CD4-positive, alpha-beta T cell treated with Interleukin-2 at 100 ng/mL for 4 hours (primary cell): ENCODE data around the gene FAM131A.
"Not testable (repeated sequence)": the region's sequence is repeated elsewhere in the genome, so short reads cannot be mapped to it uniquely, and the experiment has no call there.

Experiments
- DNase-seq: peaks from one replicate; pipeline ENCODE4 v3.0.0-alpha.2; 2020; ENCODE audit warnings: low spot score

Gene FAM131A

DNA sequence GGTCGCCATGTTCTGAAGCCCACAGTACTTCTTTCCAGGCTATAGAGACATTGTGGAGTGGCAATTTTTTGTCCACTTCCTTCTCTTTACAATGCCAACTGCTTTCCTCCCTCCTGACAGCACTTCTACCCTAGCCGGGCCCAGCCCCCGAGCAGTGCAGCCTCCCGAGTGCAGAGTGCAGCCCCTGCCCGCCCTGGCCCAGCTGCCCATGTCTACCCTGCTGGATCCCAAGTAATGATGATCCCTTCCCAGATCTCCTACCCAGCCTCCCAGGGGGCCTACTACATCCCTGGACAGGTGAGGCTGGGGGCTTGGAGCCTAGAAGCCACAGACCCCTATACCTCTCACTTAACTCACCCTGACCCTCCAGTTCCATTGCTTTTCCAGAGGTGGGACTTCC, 20.2 kb upstream of the FAM131A start:
- DNase-seq, result no peak

DNA sequence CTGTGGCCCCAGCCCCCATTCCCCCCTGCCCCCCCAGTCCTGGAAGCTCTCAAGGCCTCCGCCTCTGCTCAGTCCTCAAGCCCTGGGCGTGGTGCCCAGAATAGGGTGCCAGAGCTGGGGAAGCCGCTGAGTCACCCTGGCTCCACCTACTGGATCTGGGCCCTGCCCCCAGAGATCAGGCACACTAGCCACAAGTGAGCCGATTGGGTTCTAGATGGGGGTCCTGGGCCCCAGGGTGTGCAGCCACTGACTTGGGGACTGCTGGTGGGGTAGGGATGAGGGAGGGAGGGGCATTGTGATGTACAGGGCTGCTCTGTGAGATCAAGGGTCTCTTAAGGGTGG, 17.3 kb upstream of the FAM131A start:
- peak; percentile 51 for DNase-seq

DNA sequence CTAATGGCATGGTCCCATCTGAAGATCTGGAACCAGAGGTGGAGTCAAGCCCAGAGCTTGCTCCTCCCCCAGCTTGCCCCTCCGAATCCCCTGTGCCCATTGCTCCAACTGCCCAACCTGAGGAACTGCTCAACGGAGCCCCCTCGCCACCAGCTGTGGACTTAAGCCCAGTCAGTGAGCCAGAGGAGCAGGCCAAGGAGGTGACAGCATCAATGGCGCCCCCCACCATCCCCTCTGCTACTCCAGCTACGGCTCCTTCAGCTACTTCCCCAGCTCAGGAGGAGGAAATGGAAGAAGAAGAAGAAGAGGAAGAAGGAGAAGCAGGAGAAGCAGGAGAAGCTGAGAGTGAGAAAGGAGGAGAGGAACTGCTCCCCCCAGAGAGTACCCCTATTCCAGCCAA, 15.7 kb upstream of the FAM131A start:
- DNase-seq, result no peak

DNA sequence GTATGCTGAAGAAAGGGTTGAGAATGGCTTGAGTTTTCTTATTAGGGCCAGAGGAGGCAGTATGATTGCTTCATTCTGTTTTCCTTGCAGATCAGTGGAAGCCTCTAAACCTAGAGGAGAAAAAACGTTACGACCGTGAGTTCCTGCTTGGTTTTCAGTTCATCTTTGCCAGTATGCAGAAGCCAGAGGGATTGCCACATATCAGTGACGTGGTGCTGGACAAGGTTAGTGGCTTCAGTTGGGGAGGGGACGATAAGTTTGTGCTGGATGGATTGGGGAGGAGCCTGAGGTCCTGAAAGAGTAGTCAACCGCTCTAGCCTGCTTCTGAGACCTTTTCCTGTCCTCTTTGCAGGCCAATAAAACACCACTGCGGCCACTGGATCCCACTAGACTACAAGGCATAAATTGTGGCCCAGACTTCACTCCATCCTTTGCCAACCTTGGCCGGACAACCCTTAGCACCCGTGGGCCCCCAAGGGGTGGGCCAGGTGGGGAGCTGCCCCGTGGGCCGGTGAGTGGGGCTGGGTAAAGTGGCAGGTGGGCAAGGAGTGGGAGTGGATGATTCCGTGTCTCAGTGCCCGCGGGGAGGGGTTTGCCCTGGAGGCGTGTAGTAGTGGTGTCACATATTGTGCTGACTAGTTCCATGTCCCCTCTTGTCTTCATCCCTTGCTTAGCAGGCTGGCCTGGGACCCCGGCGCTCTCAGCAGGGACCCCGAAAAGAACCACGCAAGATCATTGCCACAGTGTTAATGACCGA, 14.5 kb upstream of the FAM131A start:
- no peak for DNase-seq

DNA sequence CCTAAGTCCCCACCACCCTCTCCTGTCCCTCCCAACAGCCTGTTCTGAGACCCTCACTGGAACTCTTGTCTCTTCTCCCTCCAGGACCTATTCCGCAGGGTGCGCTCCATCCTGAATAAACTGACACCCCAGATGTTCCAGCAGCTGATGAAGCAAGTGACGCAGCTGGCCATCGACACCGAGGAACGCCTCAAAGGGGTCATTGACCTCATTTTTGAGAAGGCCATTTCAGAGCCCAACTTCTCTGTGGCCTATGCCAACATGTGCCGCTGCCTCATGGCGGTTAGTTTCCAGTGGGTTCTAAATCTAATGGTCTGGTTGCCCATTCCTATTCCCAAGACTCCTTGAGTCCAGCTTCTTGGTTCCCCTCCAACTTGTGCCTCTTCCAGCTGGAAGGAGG, 13.7 kb upstream of the FAM131A start:
- DNase-seq, result no peak

DNA sequence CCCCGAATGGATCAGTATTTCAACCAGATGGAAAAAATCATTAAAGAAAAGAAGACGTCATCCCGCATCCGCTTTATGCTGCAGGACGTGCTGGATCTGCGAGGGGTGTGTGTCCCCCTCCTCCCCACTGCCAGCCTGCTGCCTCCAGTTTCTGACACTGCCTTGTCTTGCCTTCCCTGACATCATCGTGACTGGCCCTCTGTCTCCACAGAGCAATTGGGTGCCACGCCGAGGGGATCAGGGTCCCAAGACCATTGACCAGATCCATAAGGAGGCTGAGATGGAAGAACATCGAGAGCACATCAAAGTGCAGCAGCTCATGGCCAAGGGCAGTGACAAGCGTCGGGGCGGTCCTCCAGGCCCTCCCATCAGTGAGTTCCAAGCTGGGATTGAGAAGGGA, 12.1 kb upstream of the FAM131A start:
- no peak for DNase-seq

DNA sequence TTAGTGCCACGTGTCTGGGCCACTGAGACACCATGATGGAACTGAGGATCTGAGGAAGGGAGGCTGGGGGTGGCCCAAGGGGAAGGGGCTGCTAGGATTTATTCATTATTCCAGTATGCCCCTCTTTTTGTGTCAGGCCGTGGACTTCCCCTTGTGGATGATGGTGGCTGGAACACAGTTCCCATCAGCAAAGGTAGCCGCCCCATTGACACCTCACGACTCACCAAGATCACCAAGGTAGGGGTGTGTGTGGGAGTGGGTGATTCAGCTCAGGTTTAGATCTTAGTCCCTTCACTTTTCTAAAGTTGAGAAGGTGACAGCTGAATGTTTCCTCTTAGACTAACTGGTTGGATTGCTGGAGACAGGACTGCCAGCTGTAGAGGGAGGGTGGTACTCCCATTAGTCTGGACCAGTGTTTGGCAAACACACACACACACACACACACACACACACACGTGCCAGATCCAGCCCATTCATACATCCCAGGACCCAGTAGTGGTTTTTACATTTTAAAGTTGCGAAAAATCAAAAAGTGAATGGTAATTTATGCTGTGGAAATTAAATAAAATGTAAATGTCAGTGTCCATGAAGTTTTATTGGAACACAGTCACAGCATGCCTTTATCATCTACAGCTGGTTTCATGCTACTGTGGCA, 11.6 kb upstream of the FAM131A start:
- no peak for DNase-seq

DNA sequence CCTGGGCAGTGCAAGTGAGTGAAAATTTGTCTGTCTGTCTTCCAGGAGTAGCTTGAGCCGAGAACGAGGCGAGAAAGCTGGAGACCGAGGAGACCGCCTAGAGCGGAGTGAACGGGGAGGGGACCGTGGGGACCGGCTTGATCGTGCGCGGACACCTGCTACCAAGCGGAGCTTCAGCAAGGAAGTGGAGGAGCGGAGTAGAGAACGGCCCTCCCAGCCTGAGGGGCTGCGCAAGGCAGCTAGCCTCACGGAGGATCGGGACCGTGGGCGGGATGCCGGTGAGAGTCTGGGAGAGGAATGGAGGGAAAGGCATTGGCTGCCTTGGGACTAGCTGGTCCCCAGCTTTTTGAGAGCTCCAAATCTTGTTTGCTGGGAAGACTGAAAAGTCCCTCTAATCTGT, 10.2 kb upstream of the FAM131A start:
- no peak for DNase-seq

DNA sequence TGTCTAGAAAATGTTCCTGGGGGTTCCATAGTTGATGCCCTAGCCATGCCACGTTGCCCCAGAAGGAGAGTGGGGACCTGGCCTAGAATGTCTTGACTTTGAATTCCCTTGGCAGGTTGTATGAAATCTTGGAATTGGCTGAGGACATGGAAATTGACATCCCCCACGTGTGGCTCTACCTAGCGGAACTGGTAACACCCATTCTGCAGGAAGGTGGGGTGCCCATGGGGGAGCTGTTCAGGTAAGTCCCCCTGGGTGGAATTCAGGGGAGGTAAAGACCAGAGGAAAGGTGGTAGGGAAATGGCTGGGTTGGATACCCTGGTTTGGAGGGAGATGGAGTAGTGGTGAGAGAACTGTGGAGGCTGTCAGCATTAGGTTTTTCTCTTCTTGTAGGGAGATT, 8.9 kb upstream of the FAM131A start:
- no peak for DNase-seq

DNA sequence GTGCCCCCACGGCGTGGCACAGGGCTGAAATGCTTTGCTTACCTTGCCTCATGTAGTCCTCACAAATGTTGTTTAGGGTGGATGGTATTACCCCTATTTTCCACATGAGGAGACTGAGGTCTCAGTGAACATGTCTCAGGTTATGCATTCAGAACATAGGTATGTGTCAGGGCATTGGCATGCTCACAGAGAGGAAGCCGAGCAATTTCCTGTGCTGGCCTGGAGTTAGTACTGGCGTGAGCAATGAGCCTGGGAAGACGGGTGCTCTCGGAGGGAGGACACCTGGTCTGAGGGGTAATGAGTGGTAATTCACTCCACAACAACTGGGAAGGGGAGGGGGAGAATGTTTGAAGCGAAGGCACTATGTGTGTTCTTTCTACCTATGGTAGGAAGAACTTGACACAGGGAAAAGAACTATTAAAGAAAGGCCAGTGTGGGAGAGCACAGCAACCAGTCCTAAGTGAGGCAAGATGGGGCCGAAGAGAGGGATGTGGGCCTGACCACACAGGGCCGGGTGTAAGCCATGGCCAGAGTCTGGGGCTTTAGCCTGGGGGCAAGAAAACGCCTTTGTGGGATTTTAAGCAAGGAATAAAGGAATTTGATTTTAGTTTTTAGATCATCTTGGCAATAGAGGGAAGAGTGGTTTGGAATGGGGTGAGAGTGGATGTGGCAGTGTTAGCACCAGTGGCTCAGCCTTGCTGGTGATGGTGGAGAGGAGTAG, 4.9 kb upstream of the FAM131A start:
- no peak for DNase-seq

DNA sequence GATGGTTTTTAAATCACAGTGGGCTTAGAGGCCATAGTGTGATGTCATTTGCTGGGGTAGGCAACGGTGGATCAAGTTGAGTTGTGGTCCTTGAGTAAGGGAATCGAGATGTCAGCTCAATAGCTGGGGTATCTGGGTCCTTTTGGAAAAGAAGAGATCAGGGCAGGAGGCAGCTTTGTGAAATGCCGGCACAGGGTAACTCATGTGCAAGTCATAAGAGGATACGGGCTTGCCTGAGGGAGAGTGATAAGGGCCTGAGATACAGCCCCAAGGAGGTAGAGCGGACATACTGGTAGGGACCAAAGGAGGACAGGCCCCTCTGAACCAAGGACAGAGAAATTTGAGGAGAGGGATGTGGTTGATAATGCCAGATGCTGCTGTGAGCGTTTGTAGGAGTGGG, 4.2 kb upstream of the FAM131A start:
- DNase-seq, result no peak

DNA sequence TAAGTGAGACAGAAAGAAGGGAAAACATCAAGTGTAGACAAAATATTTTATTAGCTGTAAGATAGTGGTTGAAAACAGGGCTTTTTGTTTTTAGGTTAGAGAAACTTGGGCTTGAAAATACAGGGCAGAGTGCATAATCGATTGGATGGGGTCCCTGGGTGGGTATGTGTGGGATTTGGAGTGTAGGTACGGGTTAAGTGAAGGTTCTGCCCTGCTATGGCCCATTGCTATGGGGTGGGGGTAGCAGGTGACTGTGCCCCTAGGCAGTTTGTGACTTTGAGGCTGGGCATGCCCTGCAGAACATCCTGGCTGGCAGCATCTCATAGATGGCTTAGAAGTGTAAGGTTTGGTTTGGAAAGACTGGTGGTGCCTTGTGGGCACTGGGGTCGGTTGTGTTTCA, 3.7 kb upstream of the FAM131A start:
- DNase-seq, result no peak

DNA sequence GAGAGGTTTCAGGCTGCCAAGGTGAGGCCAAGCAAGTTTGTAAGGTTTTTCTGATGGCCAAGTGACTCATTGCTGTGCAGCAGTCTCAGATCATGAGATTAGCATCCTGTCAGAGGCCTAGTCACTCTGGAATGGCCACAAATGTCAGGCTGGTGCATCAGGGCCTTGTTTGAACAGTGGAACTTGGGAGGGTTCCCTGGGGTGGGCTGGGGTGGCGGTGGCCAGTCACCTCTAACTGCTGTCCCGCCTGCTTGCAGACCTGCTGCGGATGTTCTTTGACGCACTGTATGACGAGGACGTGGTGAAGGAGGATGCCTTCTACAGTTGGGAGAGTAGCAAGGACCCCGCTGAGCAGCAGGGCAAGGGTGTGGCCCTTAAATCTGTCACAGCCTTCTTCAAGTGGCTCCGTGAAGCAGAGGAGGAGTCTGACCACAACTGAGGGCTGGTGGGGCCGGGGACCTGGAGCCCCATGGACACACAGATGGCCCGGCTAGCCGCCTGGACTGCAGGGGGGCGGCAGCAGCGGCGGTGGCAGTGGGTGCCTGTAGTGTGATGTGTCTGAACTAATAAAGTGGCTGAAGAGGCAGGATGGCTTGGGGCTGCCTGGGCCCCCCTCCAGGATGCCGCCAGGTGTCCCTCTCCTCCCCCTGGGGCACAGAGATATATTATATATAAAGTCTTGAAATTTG, 2.8 kb upstream of the FAM131A start:
- peak; percentile 60 for DNase-seq

DNA sequence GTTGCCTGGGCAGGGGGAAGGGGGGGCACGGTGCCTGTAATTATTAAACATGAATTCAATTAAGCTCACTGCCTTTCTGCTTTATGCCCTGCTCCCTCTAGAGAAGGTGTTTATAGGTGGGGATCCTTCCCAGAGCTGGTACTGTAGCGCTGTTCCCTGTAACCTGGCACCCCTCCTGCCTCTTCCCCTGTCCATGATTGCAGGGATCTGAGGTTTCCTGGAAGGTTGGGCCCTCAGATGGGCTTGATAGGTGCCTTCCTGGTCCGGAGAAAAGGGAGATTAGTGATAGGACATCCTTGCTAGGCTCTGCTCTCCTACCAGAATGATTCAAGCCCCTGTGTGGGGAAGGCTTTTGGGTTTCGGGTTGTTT, 2.1 kb upstream of the FAM131A start:
- no peak for DNase-seq

DNA sequence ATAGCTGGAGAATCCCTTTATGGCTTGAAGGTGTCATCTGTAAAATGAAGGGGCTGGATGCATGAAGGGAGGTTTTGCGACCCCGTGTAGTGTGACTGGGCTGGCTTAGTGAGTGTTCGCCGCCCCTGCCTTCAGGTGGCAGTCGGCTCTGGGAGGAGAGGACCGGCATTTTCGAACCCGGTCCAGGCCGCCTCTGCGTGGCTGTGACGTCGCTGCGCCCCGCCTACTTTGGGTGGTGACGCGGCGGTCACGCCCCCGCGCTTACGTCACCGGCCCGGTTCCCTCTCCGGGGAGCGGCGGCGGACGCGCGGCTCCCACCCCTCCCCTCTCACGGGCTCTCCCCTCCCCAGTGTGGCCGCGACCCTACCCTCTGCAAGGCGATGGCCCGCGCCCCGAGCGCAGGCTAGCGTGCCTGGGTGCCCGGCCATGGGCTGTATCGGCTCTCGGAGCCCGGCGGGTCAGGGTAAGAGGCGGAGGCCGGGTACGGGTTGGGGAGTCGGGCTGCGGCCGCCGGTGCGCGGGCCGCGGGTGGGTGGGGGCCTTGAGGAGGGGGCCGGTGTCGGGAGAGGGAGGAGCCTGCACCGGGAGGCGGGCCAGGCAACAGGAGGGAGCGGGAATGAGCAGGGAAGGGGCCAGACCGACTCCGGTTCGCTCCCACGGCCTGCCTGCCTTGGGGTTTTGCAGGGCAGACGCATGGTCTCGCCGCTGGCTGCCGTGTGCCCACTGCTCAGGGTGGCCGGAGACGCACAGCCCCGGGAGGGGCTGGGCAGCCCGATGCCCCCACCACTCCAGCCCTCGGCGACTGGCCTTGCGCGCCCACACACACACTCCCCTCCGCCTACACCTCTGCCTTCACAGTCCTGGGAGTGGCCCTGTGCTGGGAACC, 1.5 kb upstream of the FAM131A start:
- DNase-seq, result peak; percentile 83

DNA sequence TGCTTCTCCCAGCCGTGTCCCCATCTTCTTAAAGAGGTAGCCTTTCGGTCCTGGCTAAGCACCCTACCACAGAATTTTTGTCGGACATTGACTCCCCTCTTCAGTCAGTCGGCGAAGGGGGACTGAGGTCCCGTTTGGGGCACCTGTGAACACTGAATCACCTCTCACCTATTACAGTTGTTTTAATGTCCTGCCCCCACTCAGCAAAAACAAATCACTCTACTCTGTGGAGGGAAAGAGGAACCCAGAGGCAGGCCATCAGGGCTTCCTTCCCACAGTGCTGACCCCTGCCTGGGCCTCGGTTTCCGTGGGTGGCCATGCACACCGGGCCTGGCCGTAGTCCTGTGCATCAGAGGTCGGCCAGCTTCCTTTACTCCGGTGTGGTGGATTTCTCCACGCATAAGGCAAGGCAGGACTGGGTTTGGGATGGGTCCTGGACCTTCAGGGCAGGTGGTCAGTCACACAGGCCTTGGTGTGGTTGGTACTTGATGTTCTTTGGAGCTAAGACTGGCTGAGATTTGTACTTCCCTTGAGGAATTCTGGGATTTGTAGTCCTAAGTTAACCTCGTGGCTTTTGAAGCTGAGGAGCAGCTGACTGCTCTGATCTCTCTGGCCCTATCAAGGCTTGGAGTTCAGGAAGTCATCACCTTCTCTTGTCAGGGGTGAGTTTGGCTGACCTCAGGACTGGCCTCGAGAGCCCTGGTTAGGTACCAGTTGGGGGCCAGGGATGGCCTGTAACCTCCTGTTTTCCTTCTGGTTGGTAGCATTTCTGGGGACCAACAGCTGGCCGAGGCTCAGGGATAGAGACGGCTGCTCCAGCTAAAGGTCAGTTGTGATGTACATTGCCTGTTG, 627 bp upstream of the FAM131A start:
- DNase-seq, result no peak

DNA sequence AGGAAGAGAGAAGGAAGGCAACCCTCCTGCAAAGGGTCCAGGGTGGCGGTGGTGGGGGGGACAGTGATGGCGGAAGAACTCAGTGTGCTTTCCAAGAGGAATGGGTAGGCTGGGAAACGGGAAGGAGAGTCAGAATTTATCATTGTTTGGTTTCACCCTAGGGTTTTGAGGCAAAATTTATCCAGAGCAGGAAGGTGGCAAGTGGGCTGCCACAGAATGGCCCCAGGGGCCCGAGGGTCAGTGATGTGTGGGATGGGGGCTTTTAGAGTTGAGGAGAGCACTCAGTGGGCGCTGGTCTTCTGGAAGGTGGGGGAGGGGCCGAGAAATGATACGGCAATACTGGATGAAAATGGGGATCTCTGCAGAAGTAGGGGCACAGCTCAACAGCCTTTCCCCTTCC, 581 bp downstream of the FAM131A start:
- DNase-seq, result no peak

DNA sequence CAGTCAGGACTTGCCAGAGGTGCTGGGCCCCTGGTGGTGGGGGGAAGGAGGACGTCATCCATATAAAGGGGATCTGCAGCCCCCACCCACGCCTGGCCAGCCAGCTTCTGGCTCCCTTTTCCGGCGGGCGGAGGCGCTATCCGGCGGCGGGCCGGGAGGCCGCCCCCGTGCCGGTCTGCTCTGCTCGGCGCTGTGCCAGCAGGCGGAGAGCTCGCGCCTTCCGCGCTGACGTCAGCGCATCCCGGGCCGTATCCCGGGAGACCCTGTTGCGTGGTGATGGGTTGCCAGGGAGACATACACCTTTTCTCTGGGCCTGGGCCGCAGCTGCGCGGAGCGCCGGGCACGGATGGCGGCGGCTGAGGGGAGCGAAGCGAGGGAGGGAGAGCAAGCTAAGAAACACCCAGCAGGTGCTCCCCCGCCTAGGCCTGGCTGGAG, 1.1 kb downstream of the FAM131A start:
- no peak for DNase-seq

DNA sequence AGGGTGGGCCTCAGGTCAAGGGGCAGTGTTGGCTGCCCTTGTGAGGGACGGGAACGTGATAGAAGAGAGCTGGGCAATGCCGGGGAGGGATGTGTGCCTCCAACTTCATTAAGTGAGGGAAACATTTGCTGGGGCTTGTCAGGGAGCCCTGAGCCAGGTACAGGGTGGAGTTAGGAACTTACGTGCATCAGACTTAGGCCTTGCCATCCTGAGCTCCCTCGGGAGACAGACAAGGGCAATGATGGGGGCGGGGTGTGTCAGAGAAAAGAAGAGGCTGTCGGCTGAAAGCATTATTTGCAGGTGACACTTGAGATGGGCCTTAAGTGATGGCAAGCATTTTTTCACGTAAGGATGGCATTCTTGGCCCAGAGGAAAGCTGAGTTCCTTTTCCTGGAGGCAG, 1.6 kb downstream of the FAM131A start:
- no peak for DNase-seq

DNA sequence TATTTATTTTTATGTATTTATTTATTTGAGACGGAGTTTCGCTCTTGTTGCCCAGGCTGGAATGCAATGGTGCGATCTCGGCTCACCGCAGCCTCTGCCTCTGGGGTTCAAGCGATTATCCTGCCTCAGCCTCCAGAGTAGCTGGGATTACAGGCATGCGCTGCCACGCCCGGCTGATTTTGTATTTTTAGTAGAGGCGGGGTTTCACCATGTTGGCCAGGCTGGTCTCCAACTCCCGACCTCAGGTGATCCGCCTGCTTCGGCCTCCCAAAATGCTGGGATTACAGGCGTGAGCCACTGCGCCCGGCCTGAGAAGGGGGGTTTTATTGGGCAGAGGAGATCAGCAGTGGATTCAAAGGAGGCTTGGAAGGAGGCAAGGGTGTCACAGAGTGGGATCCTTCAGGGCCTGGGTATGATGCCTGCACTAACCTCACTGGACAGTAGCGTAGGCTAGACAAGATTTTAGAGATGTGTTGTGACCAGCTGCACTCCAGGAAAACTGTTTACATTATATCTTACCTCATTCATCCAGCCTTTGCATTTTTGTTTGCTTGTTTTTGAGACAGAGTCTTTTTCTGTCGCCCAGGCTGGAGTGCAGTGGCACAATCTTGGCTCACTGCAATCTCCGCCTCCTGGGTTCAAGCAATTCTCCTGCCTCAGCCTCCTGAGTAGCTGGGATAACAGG, 2.2 kb downstream of the FAM131A start:
- DNase-seq, result not testable (repeated sequence)
